ENCODE measurements around the gene STK26. TPM values are rescaled to one million over a fixed set of nuclear protein-coding genes. Genes with fewer than 3 reads are reported as not detected.

The STK26 gene
- total RNA-seq, 4 donors from 2014 or later: 7.1 to 34.9 (median 11.5) TPM

DNA sequence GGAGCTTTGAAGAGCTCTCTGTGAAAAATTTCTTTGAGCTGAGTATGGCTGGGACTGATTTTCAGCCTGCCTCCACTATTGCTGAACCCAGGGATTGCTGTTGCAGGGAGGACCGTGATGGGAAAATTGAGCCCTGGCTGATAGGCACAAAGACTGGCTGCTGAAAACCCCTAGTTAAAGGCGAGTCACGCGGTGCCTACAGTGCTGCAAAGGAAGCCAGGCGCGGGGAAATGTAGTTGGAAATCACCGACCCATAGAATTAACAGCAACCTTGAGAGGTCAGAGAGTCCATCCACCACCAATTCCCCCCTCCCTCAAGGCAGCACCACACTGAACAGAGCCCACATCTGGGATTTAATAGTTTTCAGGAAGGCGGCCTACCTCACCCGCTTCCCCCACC lies 78.7 kb downstream of the STK26 start:
- TF ChIP-seq, protein P1, sequence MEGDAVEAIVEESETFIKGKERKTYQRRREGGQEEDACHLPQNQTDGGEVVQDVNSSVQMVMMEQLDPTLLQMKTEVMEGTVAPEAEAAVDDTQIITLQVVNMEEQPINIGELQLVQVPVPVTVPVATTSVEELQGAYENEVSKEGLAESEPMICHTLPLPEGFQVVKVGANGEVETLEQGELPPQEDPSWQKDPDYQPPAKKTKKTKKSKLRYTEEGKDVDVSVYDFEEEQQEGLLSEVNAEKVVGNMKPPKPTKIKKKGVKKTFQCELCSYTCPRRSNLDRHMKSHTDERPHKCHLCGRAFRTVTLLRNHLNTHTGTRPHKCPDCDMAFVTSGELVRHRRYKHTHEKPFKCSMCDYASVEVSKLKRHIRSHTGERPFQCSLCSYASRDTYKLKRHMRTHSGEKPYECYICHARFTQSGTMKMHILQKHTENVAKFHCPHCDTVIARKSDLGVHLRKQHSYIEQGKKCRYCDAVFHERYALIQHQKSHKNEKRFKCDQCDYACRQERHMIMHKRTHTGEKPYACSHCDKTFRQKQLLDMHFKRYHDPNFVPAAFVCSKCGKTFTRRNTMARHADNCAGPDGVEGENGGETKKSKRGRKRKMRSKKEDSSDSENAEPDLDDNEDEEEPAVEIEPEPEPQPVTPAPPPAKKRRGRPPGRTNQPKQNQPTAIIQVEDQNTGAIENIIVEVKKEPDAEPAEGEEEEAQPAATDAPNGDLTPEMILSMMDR (IDR thresholded peaks at IDR 0.05): no peak
- ATAC-seq (ENCODE audit: low FRiP score) (no peak), DNase-seq (ENCODE audit: low spot score) (no peak)

DNA sequence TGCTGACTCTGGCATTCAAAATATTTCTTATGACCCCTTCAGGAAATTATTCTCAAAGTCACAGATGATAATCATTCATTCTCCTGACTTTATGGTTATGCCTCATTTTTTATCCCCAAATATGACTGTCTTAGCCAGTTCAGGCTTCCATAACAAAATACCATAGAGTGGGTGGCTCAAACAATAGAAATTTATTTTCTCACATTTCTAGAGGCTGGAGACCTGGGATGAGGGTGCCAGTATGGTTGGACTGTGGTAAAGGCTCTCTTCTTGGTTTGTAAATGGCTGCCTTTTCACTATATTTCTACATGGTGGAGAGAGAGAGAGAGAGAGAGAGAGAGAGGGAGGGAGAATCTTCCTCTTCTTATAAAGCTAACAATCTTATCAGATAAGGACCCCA lies 84.2 kb downstream of the STK26 start:
- TF ChIP-seq, protein P1 (IDR thresholded peaks at IDR 0.05): no peak
- ATAC-seq (ENCODE audit: low FRiP score): no peak
- no peak for DNase-seq (ENCODE audit: low spot score)

DNA sequence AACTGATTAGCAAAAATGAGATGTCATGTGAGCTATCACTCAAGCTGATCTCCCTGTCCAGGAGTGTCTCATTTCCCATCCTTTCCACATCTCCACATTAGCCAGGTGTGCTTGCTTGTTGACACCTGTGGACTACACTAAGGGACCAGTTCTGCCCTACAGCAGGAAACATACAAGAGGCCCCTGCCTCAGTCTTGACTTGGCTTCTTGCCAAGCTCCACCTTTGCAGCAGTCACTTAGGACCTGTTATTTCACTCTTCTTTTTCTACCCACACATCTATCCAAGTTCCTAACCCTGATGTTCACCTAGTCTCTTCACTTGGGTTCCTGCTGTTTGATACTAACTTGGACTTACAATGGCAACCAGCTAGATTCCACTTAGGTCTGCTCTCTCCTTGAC lies 91.5 kb downstream of the STK26 start:
- TF ChIP-seq, protein P1 (IDR thresholded peaks at IDR 0.05): no peak
- no peak for DNase-seq (ENCODE audit: low spot score)
- ATAC-seq (ENCODE audit: low FRiP score): no peak

DNA sequence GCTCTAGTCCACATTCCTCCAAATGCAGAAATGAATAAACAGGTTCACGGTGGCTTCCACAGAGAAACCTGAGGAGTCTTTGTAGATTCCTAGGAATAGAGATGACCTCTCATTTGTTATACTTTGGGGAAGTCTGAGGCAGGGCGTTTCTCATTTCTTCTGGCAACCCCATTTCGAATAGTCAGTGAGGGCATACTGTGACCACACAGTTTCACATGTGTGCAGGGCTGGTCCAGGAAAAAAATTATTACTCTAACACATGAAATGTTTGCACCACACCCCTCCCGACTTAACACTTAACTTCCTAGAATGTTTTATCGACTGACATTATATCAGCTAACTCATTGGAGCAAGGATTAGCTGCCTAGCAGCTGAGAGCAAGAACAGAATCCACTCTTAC lies 92.7 kb downstream of the STK26 start:
- no peak for ATAC-seq (ENCODE audit: low FRiP score)
- DNase-seq (ENCODE audit: low spot score): no peak
- TF ChIP-seq, protein P1 (IDR thresholded peaks at IDR 0.05): no peak

DNA sequence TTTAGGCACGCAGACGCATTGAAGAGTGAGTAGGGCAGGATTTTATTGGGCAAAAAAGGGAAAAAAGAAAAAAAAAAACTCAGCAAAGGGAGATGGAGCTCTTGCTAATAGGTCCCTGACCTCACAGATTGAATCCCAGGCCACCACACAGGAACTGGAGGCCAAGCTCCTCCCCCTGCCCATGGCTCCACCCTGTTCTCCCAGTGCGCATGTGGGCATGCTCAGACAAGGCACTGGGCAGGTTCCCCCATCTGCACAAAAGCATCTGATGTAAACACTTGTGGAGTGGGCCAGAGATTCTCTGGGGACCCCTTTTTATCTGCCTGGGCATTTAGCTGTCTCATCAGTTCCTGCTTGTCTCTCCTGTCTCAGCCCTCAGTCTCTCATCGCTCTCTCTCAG lies 95.3 kb downstream of the STK26 start:
- TF ChIP-seq, protein P1 (IDR thresholded peaks at IDR 0.05): no peak
- DNase-seq (ENCODE audit: low spot score) (no peak), ATAC-seq (ENCODE audit: low FRiP score) (no peak)

GRCh38 chrX:132119283-132119682 lies 96.2 kb downstream of the STK26 start:
- no peak for DNase-seq (ENCODE audit: low spot score)
- TF ChIP-seq, protein P1 (IDR thresholded peaks at IDR 0.05): no peak
- ATAC-seq (ENCODE audit: low FRiP score): no peak

DNA sequence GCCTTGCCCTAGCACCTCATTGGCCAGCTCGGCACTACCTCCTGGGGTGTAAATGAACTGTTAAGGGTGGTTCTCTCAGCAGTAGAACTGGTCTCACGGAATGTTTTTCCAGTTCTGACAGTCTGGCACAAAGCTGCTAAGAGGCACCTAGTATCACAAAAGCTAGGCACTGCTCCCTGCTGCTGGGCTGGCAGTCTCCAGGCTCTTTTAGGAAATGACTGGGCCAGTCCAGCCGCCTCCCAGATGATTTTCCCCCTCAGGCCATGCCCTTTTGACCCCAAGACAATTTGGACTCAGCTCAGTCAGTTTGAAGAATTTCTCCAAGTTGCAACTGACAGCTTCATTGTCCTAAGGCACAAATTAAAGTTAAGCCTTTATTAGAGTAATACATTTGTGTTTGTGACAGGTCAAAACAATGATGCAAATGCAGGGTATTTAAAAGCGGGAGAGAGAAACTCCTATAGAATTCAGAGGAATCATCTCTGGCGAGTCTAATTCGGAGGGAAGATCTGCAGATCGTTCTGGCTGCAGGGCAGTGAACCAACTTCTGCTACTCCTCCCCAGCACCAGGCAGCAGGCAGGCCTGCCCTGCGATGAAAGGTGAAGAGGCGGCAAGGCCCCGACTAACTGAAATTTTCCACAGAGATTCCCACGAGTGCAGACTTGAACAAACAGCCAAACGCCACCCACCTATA lies 96.9 kb downstream of the STK26 start:
- DNase-seq (ENCODE audit: low spot score): no peak
- no peak for ATAC-seq (ENCODE audit: low FRiP score)
- TF ChIP-seq, protein P1 (IDR thresholded peaks at IDR 0.05): no peak
